H1 (cell line): ENCODE measurements around the gene AASDH. TPM values are rescaled to one million over a fixed set of nuclear protein-coding genes. Genes with fewer than 3 reads are reported as not detected.

Source experiments
- CTCF ChIA-PET: fragments of 300-600 bp; sonication (Branson Sonifier 250); formaldehyde crosslinking; loops from one replicate; lab custom pipeline; 2021; ENCODE audit not compliant: partially characterized antibody; lab: Charles Lee
- POLR2A ChIA-PET: fragments of 300-600 bp; sonication (Branson Sonifier 250); formaldehyde crosslinking; loops from one replicate; lab custom pipeline; 2021; ENCODE audit warnings: inconsistent platforms; ENCODE audit not compliant: partially characterized antibody; lab: Charles Lee
- DNase-seq, 2 experiments: peaks; one replicate each; pipeline versions ENCODE4 v3.0.0 to v3.0.0-alpha.2; 2010 to 2022; ENCODE audit warnings: low spot score in 2 of 2, low read depth in 1 of 2, mixed read lengths in 1 of 2
- FAIRE-seq: peaks from 2 replicates; lab custom pipeline; 2011; peaks lifted over from hg19 to GRCh38; lab: Jason Lieb, UNC
- H2AFZ ChIP-seq: 2 replicates; pipeline ENCODE4 v1.8.1; 2012; ENCODE audit warnings: low read length, inconsistent platforms
- H2AK5ac ChIP-seq: 2 replicates; pipeline ENCODE4 v1.6.1; 2013; ENCODE audit warnings: low read depth, low read length
- H2BK120ac ChIP-seq: replicated peaks from 2 replicates; pipeline ENCODE3; 2013; ENCODE audit warnings: low read depth, low read length, inconsistent platforms
- H2BK12ac ChIP-seq: 2 replicates; pipeline ENCODE4 v1.6.1; 2013; ENCODE audit warnings: low read depth, low read length
- H2BK15ac ChIP-seq: 2 replicates; pipeline ENCODE4 v1.6.1; 2013; ENCODE audit warnings: low read length
- H2BK20ac ChIP-seq: 2 replicates; pipeline ENCODE4 v1.6.1; 2013; ENCODE audit warnings: low read length
- H2BK5ac ChIP-seq: 2 replicates; pipeline ENCODE4 v1.6.1; 2013; ENCODE audit warnings: low read depth, low read length
- H3K14ac ChIP-seq: 2 replicates; pipeline ENCODE4 v1.6.1; 2013; ENCODE audit warnings: inconsistent platforms; ENCODE audit not compliant: insufficient read length
- H3K18ac ChIP-seq: 2 replicates; pipeline ENCODE4 v1.6.1; 2013; ENCODE audit warnings: low read length; ENCODE audit errors: extremely low read depth
- H3K23ac ChIP-seq: 2 replicates; pipeline ENCODE4 v1.6.1; 2013; ENCODE audit warnings: inconsistent platforms; ENCODE audit not compliant: insufficient read length
- H3K23me2 ChIP-seq: 2 replicates; pipeline ENCODE4 v1.6.1; 2013; ENCODE audit warnings: low read depth, low read length
- H3K27ac ChIP-seq: 2 replicates; pipeline ENCODE4 v1.6.1; 2011; ENCODE audit warnings: low read depth, low read length, inconsistent platforms
- H3K27me3 ChIP-seq, 4 experiments: replicated peaks in 1 of 4; 1 replicate in 1 of 4; 2 replicates in 3 of 4; pipeline versions ENCODE4 v1.6.1 to v1.8.1; 2011 to 2013; ENCODE audit warnings: low read length in 3 of 4, mild to moderate bottlenecking in 3 of 4, inconsistent platforms in 2 of 4, mixed read lengths in 2 of 4, moderate library complexity in 1 of 4; ENCODE audit not compliant: control insufficient read depth in 3 of 4, insufficient read depth in 3 of 4; ENCODE audit errors: extremely low read depth in 1 of 4
- H3K36me3 ChIP-seq, 4 experiments: 2 replicates each; pipeline versions ENCODE4 v1.6.1 to v1.8.1; 2011 to 2013; ENCODE audit warnings: mild to moderate bottlenecking in 4 of 4, low read length in 3 of 4, moderate library complexity in 2 of 4, control low read depth in 1 of 4, inconsistent platforms in 1 of 4; ENCODE audit not compliant: insufficient read depth in 4 of 4, control insufficient read depth in 2 of 4
- H3K4ac ChIP-seq: replicated peaks from 2 replicates; pipeline ENCODE3; 2013; ENCODE audit warnings: low read length, low read depth, mixed read lengths, inconsistent platforms; ENCODE audit not compliant: insufficient read length
- H3K4me1 ChIP-seq, 4 experiments: replicated peaks in 1 of 4; 1 replicate in 1 of 4; 2 replicates in 3 of 4; pipeline versions ENCODE4 v1.6.1 to v1.8.1; 2011 to 2013; ENCODE audit warnings: low read length in 3 of 4, inconsistent platforms in 2 of 4, mixed read lengths in 1 of 4; ENCODE audit not compliant: insufficient read depth in 4 of 4, control insufficient read depth in 3 of 4
- H3K4me2 ChIP-seq, 2 experiments: 2 replicates each; pipeline versions ENCODE4 v1.6.1 to v1.8.1; 2011 to 2013; ENCODE audit warnings: low read depth in 2 of 2, low read length in 2 of 2, control low read depth in 1 of 2, inconsistent platforms in 1 of 2, mild to moderate bottlenecking in 1 of 2; ENCODE audit not compliant: insufficient read depth in 1 of 2
- H3K4me3 ChIP-seq, 4 experiments: fragments of 200-600, 300-600 bp in 1 of 4; sonication (generic), shearing (Covaris generic), sonication (Bioruptor Twin) in 1 of 4; 2 replicates each; pipeline versions ENCODE4 v1.5.1 to v1.8.1; 2011 to 2016; ENCODE audit warnings: low read length in 4 of 4, low read depth in 3 of 4, control low read depth in 2 of 4, inconsistent platforms in 2 of 4, mild to moderate bottlenecking in 2 of 4, mixed read lengths in 1 of 4, moderate library complexity in 1 of 4; ENCODE audit not compliant: insufficient read depth in 2 of 4; ENCODE audit errors: extremely low read depth in 1 of 4
- H3K56ac ChIP-seq: replicated peaks from 2 replicates; pipeline ENCODE3; 2013; ENCODE audit warnings: low read depth, mild to moderate bottlenecking, mixed read lengths, low read length, inconsistent platforms; ENCODE audit not compliant: insufficient read length
- H3K79me1 ChIP-seq: 2 replicates; pipeline ENCODE4 v1.6.1; 2013; ENCODE audit warnings: low read depth, low read length, control low read depth
- H3K79me2 ChIP-seq, 2 experiments: 2 replicates each; pipeline versions ENCODE4 v1.6.1 to v1.8.1; 2012 to 2013; ENCODE audit warnings: low read length in 2 of 2, mild to moderate bottlenecking in 2 of 2, inconsistent platforms in 1 of 2; ENCODE audit not compliant: insufficient read depth in 2 of 2, control insufficient read depth in 1 of 2
- H3K9ac ChIP-seq, 4 experiments: replicated peaks in 1 of 4; 1 replicate in 1 of 4; 2 replicates in 3 of 4; pipeline versions ENCODE4 v1.6.1 to v1.8.1; 2011 to 2013; ENCODE audit warnings: low read depth in 3 of 4, low read length in 3 of 4, control low read depth in 2 of 4, mild to moderate bottlenecking in 2 of 4, moderate library complexity in 2 of 4, inconsistent platforms in 1 of 4; ENCODE audit errors: extremely low read depth in 1 of 4
- H3K9me3 ChIP-seq, 2 experiments: 2 replicates each; pipeline versions ENCODE4 v1.6.1 to v1.8.1; 2012 to 2013; ENCODE audit warnings: mild to moderate bottlenecking in 2 of 2, moderate library complexity in 2 of 2, control low read depth in 1 of 2, inconsistent platforms in 1 of 2, low read depth in 1 of 2, low read length in 1 of 2, mixed read lengths in 1 of 2; ENCODE audit not compliant: insufficient read depth in 2 of 2
- H4K20me1 ChIP-seq, 2 experiments: replicated peaks in 1 of 2; 2 replicates each; pipeline versions ENCODE3 to v1.8.1; 2011 to 2013; ENCODE audit warnings: inconsistent platforms in 2 of 2, low read length in 2 of 2, mild to moderate bottlenecking in 1 of 2; ENCODE audit not compliant: insufficient read depth in 2 of 2, control insufficient read depth in 1 of 2
- H4K5ac ChIP-seq: 2 replicates; pipeline ENCODE4 v1.6.1; 2013; ENCODE audit warnings: low read length, low read depth, mixed read lengths, inconsistent platforms; ENCODE audit not compliant: insufficient read length
- H4K8ac ChIP-seq: 2 replicates; pipeline ENCODE4 v1.8.0; 2013; ENCODE audit warnings: mild to moderate bottlenecking, moderate library complexity, low read length, inconsistent platforms; ENCODE audit not compliant: insufficient read depth; ENCODE audit errors: extremely low read depth
- H4K91ac ChIP-seq: replicated peaks from 2 replicates; pipeline ENCODE3; 2013; ENCODE audit warnings: low read length, mixed read lengths, inconsistent platforms; ENCODE audit not compliant: insufficient read length
- EGR1 ChIP-seq: IDR thresholded peaks from 2 replicates; pipeline ENCODE4 v1.6.1; 2011; ENCODE audit warnings: low read depth, low read length, borderline replicate concordance
- EP300 ChIP-seq, 2 experiments: IDR thresholded peaks; 1 replicate in 1 of 2; 2 replicates in 1 of 2; pipeline ENCODE4 v1.6.1; 2011 to 2012; ENCODE audit warnings: low read depth in 2 of 2, low read length in 2 of 2, mild to moderate bottlenecking in 2 of 2, borderline replicate concordance in 1 of 2, inconsistent platforms in 1 of 2, moderate library complexity in 1 of 2
- EZH2 ChIP-seq: fragments of 200-600 bp; sonication (generic); IDR thresholded peaks from 2 replicates; pipeline ENCODE4 v1.7.1; 2012; ENCODE audit warnings: low read depth, mild to moderate bottlenecking, moderate library complexity, low read length, inconsistent platforms; ENCODE audit not compliant: severe bottlenecking
- HDAC2 ChIP-seq, 2 experiments: fragments of 300-600 bp in 1 of 2; sonication (generic) in 1 of 2; IDR thresholded peaks; 2 replicates each; pipeline ENCODE4 v1.6.1; 2011 to 2012; ENCODE audit warnings: low read depth in 2 of 2, low read length in 2 of 2, mild to moderate bottlenecking in 2 of 2, moderate library complexity in 2 of 2, borderline replicate concordance in 1 of 2, inconsistent platforms in 1 of 2
- TAF1 ChIP-seq: IDR thresholded peaks from 2 replicates; pipeline ENCODE4 v1.6.1; 2011; ENCODE audit warnings: mild to moderate bottlenecking, low read depth, low read length
- WGBS, 2 experiments: shearing (Covaris generic) in 1 of 2; methylation state at CpG; one replicate each; pipeline versions ENCODE4 v1.1.6 to v1.1.7; 2013 to 2015; ENCODE audit warnings: low lambda C conversion rate in 2 of 2, mixed read lengths in 2 of 2, inconsistent platforms in 1 of 2, low coverage in 1 of 2, missing lambda C conversion rate in 1 of 2; ENCODE audit not compliant: insufficient replicate concordance in 2 of 2, insufficient coverage in 1 of 2, insufficient read length in 1 of 2; ENCODE audit errors: extremely low coverage in 1 of 2, missing lambda C conversion rate in 1 of 2; 5-methylcytosine and 5-hydroxymethylcytosine counted together
- long read RNA-seq, 2 experiments: library from RNA in 1 of 2; library from capped mRNA in 1 of 2; stranded (forward); transcript quantifications; one replicate each; pipeline ENCODE4 v2.0.0, GENCODE V29; 2021; ENCODE audit warnings: inconsistent platforms in 1 of 2
- polyA minus RNA-seq, 3 experiments: library from RNA; depleted of rRNA, polyadenylated mRNA; stranded (reverse); fragments of >200 nt; gene quantifications; 1 replicate in 2 of 3; 2 replicates in 1 of 3; pipeline ENCODE4 v1.2.3, GENCODE V29; 2011
- polyA plus RNA-seq, 7 experiments: library from polyadenylated mRNA; depleted of rRNA in 3 of 7; stranded (reverse) in 5 of 7; unstranded in 2 of 7; fragments of >200 nt in 5 of 7; fragments of 200-250 nt in 2 of 7; gene quantifications; 1 replicate in 5 of 7; 2 replicates in 1 of 7; 4 replicates in 1 of 7; pipeline versions ENCODE4 v1.2.1 to v1.2.3, GENCODE V29; 2011 to 2013; ENCODE audit warnings: missing spikeins in 2 of 7, mixed read lengths in 2 of 7
- total RNA-seq: library from RNA; stranded (reverse); fragmentation: NEBNext Ultra II Directional; extraction: Animal tissue kit (Norgen Biotek cat#: 25700); gene quantifications from 2 replicates; pipeline ENCODE4 v1.2.1, GENCODE V29; 2021

Gene AASDH
- total RNA-seq (10.9 and 13.3 TPM in 2 replicates), polyA plus RNA-seq (2011; rRNA removed) (8.0 and 11.3 TPM in 2 replicates), polyA minus RNA-seq (2011; rRNA and poly(A)+ RNA removed) (16.8 and 22.0 TPM in 2 replicates)
- polyA plus RNA-seq (2011; cell fraction: cytosol; rRNA removed): 7.1 TPM
- 3.1 TPM for polyA plus RNA-seq (2011; cell fraction: nucleus; rRNA removed)
- 6.2 to 8.8 TPM (median 6.9 TPM) in 4 replicates for polyA plus RNA-seq (2012, experiment 1 of 2)
- polyA plus RNA-seq (2012, experiment 2 of 2): 0.52 TPM
- polyA plus RNA-seq (2013, experiment 1 of 2): 8.8 TPM
- polyA plus RNA-seq (2013, experiment 2 of 2): 7.5 TPM
- 6.9 TPM for polyA minus RNA-seq (2011; cell fraction: cytosol; rRNA and poly(A)+ RNA removed)
- 20.9 TPM for polyA minus RNA-seq (2011; cell fraction: nucleus; rRNA and poly(A)+ RNA removed)
- long read RNA-seq, experiment 1, partial matches to known transcripts: 7 of 12 reads
- long read RNA-seq, experiment 1, other reads (novel, unspliced or antisense): 5 of 12 reads
- long read RNA-seq, experiment 2, partial matches to known transcripts: 5 of 13 reads
- long read RNA-seq, experiment 2, other reads (novel, unspliced or antisense): 6 of 13 reads

DNA sequence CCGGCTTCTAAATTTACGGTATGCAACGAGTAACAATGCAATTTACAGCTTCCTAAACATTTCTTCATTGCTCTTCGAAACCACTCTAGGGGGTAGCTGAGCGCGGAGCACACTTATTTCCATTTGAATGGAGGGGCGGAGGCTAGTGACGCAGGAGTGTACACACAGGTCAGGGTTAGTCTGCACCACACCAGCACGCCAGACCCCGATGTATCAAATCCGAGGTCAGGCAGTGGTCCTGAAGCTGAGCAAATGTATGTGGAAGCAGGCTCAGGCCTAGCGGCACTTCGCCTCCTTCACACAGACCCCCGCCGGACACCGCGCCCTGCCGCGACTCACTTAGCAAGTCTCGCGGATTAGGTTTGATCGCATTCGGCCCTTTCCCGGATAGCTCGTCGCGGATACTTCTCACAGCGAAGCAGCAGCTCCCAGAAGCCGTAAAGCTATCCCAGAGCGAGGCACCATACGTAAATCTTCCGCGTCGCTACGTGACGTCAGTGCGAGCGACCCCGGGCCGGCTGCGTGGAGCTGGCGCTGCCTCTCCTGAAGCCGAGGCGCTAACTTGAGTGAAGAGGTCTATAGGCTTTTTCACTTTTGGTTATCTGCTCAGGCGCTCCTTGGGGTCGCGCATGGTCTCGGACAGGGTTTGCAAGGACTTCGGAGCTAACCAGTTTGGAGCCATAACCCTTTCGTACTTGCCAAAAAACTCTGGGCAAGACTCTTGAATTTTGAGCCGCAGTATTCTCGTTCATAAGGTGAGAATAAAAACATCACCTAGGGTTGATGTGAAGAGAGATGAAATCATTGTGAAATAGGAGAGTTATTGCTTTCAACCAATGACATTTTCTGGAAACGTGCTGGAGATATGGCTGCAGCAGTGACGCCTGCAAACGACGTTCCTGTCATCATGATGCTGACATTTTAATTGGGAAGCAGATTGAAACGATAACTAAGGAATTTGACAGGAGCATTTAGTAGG lies at the start of gene AASDH:
Gene AASDH, minus strand, starts transcription at position 469 of the 979 bp plus-strand sequence. CDS start 3,192 bp downstream, outside the sequence.
- Histone ChIP-seq H3K79me1 (0 out of 2 replicates have a peak, but pooled peaks cover 2% of the 10 kb centered on the region), H4K5ac (peak within 1 kb of the TSS; percentile 89), H2AFZ (peak within 1 kb of the TSS; percentile 79), H3K79me2 (peaks cover 0 to 20% of the 10 kb centered on the region in 2 experiments; a peak in 1 of 4 replicates), H3K14ac (peak within 1 kb of the TSS; percentile 58), H4K20me1 (no peaks in the 10 kb centered on the region), H2BK12ac (0 out of 2 replicates have a peak within 1 kb of the TSS, but pooled peaks have one; percentile 77), H3K23ac (no peak within 1 kb of the TSS), H2BK5ac (peak within 1 kb of the TSS; percentile 98), H3K27me3 (no peaks in the 10 kb centered on the region), H3K9me3 (no peaks in the 10 kb centered on the region), H3K4me1 (peaks cover 0 to 5% (median 0%) of the 10 kb centered on the region in 4 experiments; a peak in 1 of 7 replicates), H3K23me2 (peaks cover 4% of the 10 kb centered on the region), H3K56ac (peak within 1 kb of the TSS; percentile 47), H3K36me3 (peaks cover 0 to 2% (median under 1%) of the 10 kb centered on the region in 4 experiments; a peak in 2 of 8 replicates), H3K27ac (peak within 1 kb of the TSS; percentile 98), H3K4me2 (peak within 1 kb of the TSS; percentile 77 to 93), H3K4me3 (peak within 1 kb of the TSS; percentile 69 to 94 (median 88)), H2BK15ac (peak within 1 kb of the TSS; percentile 93; the same call in 1 of the 2 replicates), H3K9ac (peak within 1 kb of the TSS; percentile 53 to 97 (median 93)), H3K18ac (peak within 1 kb of the TSS; percentile 86; the same call in 1 of the 2 replicates), H2AK5ac (no peak within 1 kb of the TSS), H2BK20ac (peak within 1 kb of the TSS; percentile 82; the same call in 1 of the 2 replicates), H2BK120ac (peak within 1 kb of the TSS; percentile 69), H4K91ac (peak within 1 kb of the TSS; percentile 99), H3K4ac (peak within 1 kb of the TSS; percentile 83), H4K8ac (peak within 1 kb of the TSS; percentile 99)
- CTCF ChIA-PET: interaction anchor here (0.8 kb wide), 1 partner anchor 48 kb away, joined by 4 read pairs; no protein-coding TSS in a partner anchor
- POLR2A ChIA-PET: interaction anchor here (0.6 to 6.1 kb wide), 34 partner anchors 8 to 1416 kb away, joined by 3 to 75 read pairs (median 4); partner anchors contain the start of genes CEP135, PAICS and PPAT
- 3% methylated on average over 57 of the region's 57 CpGs; no CpG with 5 or more reads in 1 of the 2 experiments for WGBS, 2 experiments
- FAIRE-seq (peak; percentile 80), DNase-seq (peak; percentile 79 to 99)
- TF ChIP-seq EZH2: no peak
- 0 out of 4 replicates have a peak, but pooled peaks of 1 of the 2 experiments have one; percentile 83 for TF ChIP-seq HDAC2 (IDR thresholded peaks at IDR 0.05; ENCODE audit: borderline replicate concordance in 1 of 2, low read depth in 2 of 2, low read length in 2 of 2)
- no peak for TF ChIP-seq EP300 (IDR thresholded peaks at IDR 0.05; ENCODE audit: borderline replicate concordance in 1 of 2, low read depth in 2 of 2, low read length in 2 of 2)
- no peak for TF ChIP-seq EGR1
- TF ChIP-seq TAF1: peak; percentile 92
